A204.1 (cell line): ENCODE data around the gene CLIP2.
"Not testable (repeated sequence)": the region's sequence is repeated elsewhere in the genome, so short reads cannot be mapped to it uniquely, and the experiment has no call there.

Source experiments
- FAIRE-seq: peaks from 2 replicates; lab custom pipeline; 2012; peaks lifted over from hg19 to GRCh38; lab: Jason Lieb, UNC

CLIP2 gene

DNA sequence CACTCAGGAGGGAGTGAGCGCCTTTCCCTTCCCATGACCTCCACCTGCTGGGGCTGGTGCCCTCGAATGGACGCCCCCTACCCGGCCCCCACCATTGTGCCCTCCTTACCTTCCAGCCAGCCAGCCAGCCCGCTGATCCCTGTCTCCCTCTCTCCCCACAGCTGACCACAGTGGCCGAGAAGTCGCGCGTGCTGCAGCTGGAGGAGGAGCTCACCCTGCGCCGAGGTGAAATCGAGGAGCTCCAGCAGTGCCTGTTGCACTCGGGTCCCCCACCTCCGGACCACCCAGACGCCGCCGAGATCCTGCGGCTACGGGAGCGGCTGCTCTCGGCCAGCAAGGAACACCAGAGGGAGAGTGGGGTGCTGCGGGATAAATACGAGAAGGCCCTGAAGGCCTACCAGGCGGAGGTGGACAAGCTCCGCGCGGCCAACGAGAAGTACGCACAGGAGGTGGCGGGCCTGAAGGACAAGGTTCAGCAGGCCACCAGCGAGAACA is 86.6 kb downstream of the CLIP2 start:
- no peak for FAIRE-seq

DNA sequence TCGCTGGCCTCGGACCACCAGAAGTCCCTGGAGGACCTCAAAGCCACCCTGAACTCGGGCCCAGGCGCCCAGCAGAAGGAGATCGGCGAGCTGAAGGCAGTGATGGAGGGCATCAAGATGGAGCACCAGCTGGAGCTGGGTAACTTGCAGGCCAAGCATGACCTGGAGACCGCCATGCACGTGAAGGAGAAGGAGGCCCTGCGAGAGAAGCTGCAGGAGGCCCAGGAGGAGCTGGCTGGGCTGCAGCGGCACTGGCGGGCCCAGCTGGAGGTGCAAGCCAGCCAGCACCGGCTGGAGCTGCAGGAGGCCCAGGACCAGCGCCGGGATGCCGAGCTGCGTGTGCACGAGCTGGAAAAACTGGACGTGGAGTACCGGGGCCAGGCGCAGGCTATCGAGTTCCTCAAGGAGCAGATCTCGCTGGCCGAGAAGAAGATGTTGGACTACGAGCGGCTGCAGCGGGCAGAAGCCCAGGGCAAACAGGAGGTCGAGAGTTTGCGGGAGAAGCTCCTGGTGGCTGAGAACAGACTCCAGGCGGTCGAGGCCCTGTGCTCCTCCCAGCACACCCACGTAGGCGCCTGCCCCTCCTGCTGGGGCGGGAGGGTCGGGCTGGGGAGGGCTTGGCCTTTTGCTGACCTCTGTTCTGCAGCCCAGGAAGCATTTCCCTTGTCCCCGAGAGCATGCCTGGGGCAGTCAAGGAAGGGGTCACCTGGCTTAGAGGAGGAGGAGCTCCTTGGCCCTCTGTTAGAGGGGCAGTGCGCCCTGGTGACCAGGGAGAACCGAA is 87.2 kb downstream of the CLIP2 start:
- no peak for FAIRE-seq

DNA sequence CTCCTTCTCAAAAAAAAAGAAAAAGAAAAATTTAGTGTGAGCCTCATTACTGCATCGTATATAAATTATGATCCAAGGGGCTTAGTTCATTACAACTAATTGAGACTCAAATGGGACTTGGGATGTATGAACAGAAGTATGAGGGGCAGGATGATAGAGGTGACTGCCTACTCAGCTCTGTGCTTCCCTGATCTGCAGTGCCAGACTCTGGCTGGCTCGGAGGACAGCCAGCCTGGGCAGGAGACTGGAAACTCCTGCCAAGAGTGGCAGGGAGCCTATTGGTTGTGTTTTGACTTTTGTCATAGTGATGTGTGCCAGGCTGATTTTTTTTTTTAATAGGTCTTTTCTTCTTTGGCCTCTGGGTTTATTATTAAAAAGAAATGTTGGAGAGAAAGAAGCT is 90.7 kb downstream of the CLIP2 start:
- no peak for FAIRE-seq

DNA sequence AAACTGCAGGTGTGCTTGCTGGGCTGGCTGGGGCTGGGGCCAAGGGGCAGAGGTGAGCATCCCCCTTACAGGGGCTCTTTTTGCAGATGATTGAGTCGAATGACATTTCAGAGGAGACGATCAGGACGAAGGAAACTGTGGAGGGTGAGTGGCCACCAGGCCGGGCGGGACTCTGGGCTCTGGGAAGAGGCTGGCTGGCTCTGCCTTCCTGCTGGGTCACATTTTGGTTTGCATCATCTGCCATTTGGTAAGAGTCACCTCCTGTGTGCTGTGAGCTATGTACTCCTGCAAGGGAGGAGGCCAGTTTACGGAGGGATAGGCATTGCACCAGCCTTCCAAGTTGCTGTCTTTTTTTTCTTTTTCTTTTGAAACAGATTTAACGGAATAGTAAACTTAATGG is 91.5 kb downstream of the CLIP2 start:
- no peak for FAIRE-seq

DNA sequence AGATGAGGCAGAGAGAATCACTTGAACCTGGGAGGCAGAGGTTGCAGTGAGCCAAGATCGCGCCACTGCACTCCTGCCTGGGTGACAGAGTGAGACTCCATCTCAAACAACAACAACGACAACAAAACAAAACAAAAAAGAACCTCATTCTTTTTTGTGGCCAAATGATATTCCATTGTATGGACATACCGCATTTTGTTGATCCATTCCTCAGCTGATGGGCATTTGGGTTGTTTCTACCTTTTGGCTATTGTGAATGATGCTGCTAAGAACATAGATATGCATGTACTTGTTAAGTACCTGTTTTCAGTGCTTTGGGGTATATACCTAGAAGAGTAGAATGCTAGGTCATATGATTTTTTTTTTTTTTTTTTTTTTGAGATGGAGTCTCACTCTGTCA is 94.9 kb downstream of the CLIP2 start:
- not testable (repeated sequence) for FAIRE-seq

DNA sequence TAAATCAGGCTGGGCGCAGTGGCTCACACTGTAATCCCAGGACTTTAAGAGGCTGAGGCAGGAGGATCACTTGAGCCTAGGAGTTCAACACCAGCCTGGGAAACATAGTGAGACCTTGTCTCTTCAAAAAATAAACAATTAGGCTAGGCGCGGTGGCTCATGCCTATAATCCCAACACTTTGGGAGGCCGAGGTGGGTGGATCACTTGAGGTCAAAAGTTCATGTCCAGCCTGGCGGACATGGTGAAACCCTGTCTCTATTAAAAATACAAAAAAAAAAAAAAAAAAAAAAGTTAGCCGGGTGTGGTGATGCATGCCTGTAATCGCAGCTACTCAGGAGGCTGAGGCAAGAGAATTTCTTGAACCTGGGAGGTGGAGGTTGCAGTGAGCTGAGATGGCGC is 95.6 kb downstream of the CLIP2 start:
- FAIRE-seq: not testable (repeated sequence)

DNA sequence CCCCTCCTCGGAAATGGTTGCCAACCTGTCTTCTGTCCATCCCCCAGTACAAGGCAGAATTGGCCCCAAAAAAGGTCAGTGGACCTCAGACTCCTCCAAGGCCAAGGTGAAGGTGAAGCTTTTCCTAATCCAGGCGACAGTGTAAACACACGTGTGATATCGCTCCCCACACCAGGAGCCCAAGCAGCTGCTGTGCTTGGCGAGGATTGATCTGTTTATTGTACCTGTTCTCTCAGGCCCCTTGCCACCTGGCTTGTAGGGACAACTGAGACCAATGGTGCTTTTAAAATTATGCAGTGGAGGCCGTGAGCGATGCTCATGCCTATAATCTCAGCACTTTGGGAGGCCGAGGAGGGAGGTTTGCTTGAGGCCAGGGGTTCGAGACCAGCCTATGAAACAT is 98.4 kb downstream of the CLIP2 start:
- FAIRE-seq: no peak

DNA sequence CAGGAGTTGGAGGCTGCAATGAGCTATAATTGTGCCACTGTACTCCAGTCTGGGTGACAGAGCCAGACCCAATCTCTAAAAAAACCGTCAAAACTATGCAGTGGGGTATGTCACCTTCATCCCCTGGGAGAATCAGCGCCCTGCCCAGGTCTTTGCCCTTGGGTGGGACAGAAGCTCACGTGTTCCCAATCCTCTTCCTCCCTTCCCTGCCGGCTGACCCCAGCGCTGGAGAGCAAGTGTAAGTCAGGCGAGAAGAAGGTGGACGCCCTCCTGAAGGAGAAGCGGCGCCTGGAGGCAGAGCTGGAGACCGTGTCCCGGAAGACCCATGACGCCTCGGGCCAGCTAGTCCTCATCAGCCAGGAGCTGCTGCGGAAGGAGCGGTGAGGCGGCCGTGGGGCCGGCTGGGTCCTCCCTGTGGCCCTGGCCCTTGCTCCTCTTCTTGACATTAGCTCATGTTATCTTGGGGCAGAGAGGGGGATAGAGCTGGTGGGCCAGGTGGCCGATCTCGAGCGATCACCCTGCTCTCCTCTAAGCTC is 99.7 kb downstream of the CLIP2 start:
- no peak for FAIRE-seq

DNA sequence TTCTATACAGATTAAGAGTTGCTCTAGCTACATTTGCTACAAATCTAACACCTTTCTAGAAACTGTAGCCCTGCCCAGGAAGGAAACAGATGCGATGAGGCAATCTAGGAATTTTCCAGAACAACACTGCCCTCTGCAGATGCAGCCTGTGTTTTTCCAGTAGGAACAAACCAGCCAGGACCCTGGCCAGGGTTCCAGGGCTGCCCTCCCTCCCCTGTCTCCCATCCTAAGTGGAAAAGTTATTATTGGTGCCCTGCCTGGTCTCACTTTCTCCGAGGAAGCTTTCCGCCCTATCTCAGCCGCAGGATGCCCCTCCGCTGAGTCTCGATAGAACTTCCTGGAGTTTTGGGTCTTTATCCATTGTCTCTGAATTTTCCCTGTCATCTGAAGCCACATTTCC is 104.5 kb downstream of the CLIP2 start:
- FAIRE-seq: not testable (repeated sequence)

DNA sequence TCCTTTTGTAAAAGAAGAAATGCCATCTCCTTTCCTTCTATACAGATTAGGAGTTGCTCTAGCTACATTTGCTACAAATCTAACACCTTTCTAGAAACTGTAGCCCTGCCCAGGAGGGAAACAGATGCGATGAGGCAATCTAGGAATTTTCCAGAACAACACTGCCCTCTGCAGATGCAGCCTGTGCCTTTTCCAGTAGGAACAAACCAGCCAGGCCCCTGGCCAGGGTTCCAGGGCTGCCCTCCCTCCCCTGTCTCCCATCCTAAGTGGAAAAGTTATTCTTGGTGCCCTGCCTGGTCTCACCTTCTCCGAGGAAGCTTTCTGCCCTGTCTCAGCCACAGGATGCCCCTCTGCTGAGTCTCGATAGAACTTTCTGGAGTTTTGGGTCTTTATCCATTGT is 105.4 kb downstream of the CLIP2 start:
- FAIRE-seq: peak; percentile 40

DNA sequence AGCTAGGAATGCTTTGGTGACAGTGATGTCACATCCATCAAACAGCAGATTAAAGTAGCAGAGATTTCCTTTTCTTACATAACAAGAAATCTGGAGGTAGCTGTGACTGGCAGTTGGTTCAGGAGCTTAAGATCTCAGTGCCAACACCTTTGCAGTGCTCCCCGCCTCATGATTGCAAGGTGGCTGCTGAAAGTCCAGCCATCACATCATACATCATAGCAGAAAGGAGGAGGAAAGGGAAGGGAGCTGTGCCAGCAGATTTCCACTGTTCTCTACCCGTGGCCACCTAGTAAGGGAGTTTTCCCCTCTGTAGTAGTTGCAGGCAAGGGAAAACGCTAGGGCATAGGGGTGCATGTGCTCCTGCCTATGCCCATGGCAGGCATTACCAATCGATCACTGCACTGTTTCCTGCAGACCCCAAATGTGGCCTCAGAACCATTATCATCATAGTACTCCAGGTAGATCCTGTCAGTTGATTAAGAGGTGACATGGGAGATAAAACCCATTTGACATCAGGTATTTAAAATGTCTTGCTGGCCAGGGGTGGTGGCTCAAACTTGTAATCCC is 106.6 kb downstream of the CLIP2 start:
- no peak for FAIRE-seq

DNA sequence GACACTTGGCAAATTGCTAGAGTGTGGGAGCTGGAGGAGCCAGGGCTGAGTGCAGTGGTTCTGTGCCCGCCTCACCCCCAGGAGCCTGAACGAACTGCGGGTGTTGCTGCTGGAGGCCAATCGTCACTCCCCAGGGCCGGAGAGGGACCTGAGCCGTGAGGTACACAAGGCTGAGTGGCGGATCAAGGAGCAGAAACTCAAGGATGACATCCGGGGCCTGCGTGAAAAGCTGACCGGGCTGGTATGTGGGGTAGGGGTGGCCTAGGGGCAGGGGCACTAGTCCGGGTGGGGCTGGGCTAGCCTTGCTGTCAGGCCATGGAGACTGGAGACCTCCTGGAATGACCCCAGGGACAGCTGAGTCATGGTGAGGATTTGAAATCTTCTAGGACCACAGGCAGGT is 107.8 kb downstream of the CLIP2 start:
- FAIRE-seq: no peak

DNA sequence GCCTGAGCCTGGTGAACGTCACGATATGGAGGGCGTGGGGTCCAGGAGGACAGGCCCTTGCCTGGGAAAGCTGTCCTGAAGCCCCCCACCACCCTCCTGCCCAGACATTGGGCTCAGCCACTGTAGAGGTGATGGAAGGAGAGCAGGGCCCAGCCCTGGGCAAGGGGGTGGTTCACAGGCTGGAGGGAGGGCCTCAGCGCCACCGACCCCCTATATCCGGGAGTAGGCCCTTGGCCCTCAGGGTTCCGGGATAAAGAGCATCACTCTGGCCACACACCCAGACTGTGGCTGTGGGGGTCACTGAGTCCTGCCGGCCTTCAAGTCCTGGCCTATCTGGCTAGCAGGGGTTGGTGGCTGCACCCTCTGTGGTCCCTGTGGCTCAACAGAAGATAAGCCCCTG is 109.2 kb downstream of the CLIP2 start:
- no peak for FAIRE-seq

DNA sequence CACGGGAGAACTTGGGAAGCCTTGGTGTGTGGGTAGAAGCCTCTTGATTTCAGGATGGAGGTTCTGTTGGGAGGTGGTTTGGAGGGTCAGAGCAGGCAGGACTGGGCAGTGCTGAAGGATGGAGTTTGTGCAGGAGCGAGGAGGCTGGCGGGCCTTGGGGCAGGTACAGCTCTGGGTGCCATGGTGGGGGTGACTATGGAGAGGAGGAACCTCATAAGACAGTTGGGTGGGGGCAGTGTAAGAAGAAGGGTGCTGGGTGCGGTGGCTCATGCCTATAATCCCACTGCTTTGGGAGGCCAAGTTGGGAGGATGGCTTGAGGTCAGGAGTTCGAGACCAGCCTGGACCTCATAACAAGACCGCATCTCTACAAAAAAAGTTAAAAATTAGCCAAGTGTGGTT is 109.8 kb downstream of the CLIP2 start:
- no peak for FAIRE-seq

DNA sequence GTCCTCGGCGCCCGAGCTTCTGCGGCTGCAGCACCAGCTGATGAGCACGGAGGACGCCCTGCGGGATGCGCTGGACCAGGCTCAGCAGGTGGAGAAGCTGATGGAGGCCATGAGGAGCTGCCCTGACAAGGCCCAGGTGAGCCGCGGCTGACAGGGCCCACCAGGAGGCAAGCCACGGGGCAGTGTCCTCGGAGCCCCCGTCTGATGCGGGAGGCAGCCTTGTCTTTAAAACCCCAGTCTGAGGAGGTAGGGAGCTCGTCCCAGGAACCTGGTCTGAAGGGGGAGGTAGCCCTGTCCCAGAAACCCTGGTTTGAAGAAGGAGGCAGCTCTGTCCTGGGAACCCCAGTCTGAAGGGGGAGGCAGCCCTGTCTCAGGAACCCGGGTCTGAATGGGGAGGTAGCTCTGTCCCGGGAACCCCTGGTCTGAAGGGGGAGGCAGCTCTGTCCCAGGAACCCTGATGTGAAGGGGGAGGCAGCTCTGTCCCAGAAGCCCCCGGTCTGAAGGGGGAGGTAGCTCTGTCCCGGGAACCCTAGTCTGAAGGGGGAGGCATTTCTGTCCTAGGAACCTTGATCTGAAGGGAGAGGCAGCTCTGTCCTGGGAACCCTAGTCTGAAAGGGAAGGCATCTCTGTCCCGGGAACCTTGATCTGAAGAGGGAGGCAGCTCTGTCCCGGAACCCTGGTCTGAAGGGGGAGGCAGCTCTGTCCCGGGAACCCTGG is 111.4 kb downstream of the CLIP2 start:
- FAIRE-seq: no peak

DNA sequence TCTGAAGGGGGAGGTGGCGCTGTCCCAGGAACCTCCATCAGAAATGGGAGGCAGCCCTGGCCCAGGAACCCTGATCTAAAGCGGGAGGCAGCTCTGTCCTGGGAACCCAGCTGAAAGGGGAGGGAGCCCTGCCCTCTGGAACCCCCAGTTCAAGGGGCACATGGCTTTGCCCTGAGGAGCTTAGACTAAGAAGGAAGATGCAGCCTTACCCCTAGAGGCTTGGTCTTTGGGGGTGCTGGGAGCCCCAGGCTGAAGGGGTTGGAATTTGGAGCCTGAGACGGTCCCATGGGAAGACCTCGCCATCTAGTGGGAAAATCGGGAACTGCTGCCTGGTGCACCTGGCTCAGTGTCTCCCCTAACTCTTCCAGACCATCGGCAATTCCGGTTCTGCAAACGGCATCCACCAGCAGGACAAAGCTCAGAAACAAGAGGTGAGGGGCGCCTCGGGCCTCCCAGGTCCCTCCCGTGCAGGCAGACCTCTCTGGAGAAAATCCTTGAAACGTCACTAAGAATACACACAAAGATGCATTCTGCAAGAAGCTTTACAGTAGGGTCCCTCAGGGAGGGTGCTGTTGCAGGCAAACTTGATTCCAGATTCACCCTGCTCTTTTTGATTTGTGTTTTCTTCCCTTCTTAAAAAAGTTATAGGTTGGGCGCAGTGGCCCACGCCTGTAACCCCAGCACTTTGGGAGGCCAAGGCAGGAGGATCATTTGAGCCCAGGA is 112.1 kb downstream of the CLIP2 start:
- FAIRE-seq: no peak

DNA sequence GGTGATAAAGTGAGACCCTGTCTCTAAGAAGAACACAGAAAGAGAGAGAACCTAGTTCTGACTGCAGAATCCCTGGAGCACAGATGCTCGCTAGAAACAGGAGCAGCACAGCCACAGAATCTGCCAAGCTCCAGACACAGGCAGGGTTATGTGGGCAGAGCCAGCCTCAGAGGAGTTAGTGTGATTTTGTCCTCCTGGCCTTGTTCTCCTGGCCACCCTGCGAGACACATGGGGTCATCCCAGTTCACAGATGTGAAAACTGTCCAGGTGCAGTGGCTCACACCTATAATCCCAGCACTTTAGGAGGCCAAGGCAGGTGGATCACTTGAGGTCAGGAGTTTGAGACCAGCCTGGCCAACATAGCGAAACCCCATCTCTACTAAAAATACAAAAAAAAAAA is 113.5 kb downstream of the CLIP2 start:
- not testable (repeated sequence) for FAIRE-seq

DNA sequence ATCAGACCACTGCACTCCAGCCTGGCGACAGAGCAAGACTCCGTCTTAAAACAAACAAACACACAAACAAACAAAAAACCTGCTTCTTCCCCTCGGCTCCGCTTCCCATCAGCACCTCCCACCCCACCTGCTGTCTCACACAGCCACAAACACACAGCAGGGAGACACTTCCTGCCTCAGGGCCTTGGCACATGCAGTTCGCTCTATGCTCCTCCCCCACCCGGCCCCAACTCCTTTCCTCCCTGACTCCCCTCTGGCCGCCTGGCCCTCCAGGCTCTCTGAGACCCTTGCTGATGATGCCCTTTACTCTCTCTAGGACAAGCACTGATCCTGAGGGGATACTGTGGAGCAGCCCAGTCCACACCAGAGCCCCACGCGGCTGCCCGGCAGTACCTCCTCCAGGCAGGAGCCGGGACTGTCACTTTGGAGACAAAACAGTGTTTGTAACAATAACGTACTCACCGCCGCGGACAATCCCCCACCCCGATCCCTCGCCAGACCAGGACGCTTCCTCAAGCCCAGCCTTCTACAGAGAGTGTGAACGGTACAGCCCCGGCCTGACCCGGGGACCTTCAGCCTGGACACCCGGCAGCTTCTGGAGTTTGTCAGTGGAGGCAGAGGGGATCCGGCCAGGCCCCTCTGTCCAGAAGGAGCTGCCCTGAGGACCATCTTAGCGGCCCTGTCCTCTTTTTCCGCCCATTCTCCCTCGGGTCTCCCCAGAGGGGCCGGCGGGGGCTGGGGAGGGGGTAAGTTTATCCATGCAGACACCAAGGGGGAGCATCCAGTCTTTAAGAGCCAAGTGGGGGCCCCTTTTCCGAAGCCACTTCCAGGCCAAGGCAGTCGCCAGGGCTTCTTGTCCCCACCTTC is 114.5 kb downstream of the CLIP2 start:
- FAIRE-seq: no peak

DNA sequence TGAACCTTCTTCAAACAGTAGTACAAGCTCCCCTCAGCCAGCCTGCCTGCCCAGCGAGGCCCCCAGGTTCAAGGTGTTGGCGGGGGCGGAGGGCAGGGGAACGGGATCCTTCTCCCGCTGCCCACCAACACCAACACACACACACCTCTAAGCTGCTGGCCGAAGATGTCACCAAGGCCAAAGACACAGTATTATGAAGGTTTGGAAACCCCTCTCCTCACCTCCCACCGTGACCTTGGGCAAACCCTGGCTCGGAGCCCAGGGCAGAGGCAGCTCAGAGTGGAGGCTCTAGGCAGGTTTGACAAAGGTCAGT is 115.1 kb downstream of the CLIP2 start:
- FAIRE-seq: no peak

DNA sequence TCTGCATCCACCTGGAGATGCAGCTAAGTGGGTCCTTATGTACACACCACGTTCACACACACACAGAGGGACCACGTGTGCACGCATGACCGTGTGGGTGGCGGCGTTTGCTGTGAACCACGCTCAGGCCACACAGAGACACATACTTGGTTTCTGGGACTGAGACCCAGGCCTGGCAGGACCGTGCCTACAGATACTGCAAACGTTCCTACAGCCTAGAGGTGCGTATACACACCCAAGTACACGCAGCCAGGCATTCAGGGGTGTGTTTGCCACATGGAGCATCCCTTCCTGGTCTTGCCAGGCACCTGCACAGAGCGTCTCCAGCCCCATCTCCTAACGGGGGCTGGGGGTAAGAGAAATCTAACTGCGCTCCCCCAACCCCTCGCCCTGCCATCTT is 115.5 kb downstream of the CLIP2 start:
- no peak for FAIRE-seq

DNA sequence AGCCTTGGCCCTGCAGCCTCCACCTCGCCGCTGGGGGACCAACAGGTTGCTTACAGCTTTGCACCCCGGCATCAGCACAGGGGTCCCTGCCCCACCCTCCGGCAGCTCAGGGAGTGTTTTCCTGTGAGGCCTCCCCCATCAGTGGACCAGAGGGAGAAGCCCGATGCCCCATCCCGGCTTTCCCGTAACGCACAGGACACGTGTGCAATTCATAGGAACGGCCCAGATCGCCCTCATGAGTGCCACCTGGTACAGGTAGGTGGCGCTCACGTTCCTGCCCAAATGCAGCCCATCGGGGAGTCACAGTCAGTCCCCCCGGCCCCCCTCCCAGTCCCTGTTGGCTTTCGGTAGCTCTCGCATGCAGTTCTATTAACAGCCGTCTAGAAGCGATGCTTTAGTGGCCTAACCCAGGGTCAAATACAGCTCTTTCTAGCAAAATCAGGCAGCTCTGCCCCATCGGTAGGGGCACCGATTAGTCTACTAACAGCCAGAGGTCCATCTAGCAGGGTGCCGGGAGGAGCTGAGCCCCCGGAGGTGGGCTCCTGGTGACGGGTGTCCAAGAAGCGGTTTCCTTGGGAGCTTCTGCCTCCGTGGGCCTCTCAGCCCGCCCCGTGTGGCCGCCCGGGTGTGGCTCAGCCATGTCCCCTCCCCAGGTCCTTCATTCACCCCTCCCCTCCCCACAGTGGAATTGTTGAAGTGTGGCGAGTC is 116.1 kb downstream of the CLIP2 start:
- FAIRE-seq: no peak
